Measurements from ENCODE around the gene OPN1LW.
"Not testable (repeated sequence)": the region's sequence is repeated elsewhere in the genome, so short reads cannot be mapped to it uniquely, and the experiment has no call there.

- TF ChIP-seq, protein P1, sequence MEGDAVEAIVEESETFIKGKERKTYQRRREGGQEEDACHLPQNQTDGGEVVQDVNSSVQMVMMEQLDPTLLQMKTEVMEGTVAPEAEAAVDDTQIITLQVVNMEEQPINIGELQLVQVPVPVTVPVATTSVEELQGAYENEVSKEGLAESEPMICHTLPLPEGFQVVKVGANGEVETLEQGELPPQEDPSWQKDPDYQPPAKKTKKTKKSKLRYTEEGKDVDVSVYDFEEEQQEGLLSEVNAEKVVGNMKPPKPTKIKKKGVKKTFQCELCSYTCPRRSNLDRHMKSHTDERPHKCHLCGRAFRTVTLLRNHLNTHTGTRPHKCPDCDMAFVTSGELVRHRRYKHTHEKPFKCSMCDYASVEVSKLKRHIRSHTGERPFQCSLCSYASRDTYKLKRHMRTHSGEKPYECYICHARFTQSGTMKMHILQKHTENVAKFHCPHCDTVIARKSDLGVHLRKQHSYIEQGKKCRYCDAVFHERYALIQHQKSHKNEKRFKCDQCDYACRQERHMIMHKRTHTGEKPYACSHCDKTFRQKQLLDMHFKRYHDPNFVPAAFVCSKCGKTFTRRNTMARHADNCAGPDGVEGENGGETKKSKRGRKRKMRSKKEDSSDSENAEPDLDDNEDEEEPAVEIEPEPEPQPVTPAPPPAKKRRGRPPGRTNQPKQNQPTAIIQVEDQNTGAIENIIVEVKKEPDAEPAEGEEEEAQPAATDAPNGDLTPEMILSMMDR (IDR thresholded peaks at IDR 0.05): not testable (repeated sequence)
- not testable (repeated sequence) for TF ChIP-seq POLR2A (IDR thresholded peaks at IDR 0.05)
Measured at GRCh38 chrX:154144010-154144409, at the start of gene OPN1LW.
